ENCODE results near the gene ZC2HC1B.

- TF ChIP-seq POLR2AphosphoS5 (IDR thresholded peaks at IDR 0.05; ENCODE audit: low read depth, low read length) (no peak), CTCF (IDR thresholded peaks at IDR 0.05; ENCODE audit: control extremely low read depth in 1 of 3, insufficient read depth in 1 of 3, low read depth in 1 of 3, low read length in 3 of 3) (no peak), EZH2 (IDR thresholded peaks at IDR 0.05; ENCODE audit: low read depth, low read length, severe bottlenecking) (no peak), RFX5 (IDR thresholded peaks at IDR 0.05; ENCODE audit: borderline replicate concordance, low read depth, low read length) (no peak), HDAC6 (IDR thresholded peaks at IDR 0.05; ENCODE audit: low read depth, low read length) (no peak), EGR1 (IDR thresholded peaks at IDR 0.05; ENCODE audit: borderline replicate concordance, low read depth, low read length) (no peak), EP300 (IDR thresholded peaks at IDR 0.05; ENCODE audit: borderline replicate concordance in 1 of 2, low read depth in 2 of 2, low read length in 2 of 2) (no peak), SP4 (IDR thresholded peaks at IDR 0.05; ENCODE audit: low read length) (no peak), USF2 (IDR thresholded peaks at IDR 0.05; ENCODE audit: low read length) (no peak), KDM1A (IDR thresholded peaks at IDR 0.05; ENCODE audit: borderline replicate concordance, low read length) (no peak), ZNF274 (IDR thresholded peaks at IDR 0.05; ENCODE audit: borderline replicate concordance, extremely low read depth, low read length) (no peak), TCF12 (IDR thresholded peaks at IDR 0.05; ENCODE audit: low read depth, low read length) (no peak), BRCA1 (IDR thresholded peaks at IDR 0.05; ENCODE audit: low read depth, low read length) (no peak)
These were observed 40.7 kb upstream of the ZC2HC1B start for GRCh38 chr6:143823548-143823947.
